Measurements from ENCODE around the gene CDK13. TPM values are rescaled to one million over a fixed set of nuclear protein-coding genes. Genes with fewer than 3 reads are reported as not detected.
"Not testable (repeated sequence)": the region's sequence is repeated elsewhere in the genome, so short reads cannot be mapped to it uniquely, and the experiment has no call there.

The CDK13 gene
- total RNA-seq, 1 donor from 2014 or later = 45.3 TPM

GRCh38 chr7:40141916-40142315 lies 191.9 kb downstream of the CDK13 start:
- not testable (repeated sequence) for H3K36me3 Mint-ChIP-seq (ENCODE audit: low read depth, unreplicated experiment); H4K20me1 ChIP-seq (ENCODE audit: insufficient read depth, low read length); H3K4me1 Mint-ChIP-seq (ENCODE audit: low read depth, unreplicated experiment); H3K4me1 ChIP-seq (ENCODE audit: insufficient read depth, low read length); H3K4me2 ChIP-seq (ENCODE audit: low read length); DNase-seq (ENCODE audit: low read depth); H3K9ac ChIP-seq (ENCODE audit: low read length); H3K9me3 ChIP-seq (ENCODE audit: insufficient read depth, low read depth, low read length); H3K4me3 Mint-ChIP-seq (ENCODE audit: unreplicated experiment); H3K9me3 Mint-ChIP-seq (ENCODE audit: unreplicated experiment); H2AFZ ChIP-seq (ENCODE audit: low read depth, low read length); H3K27me3 ChIP-seq (ENCODE audit: insufficient read depth, low read length); H3K27me3 Mint-ChIP-seq (ENCODE audit: low read depth, unreplicated experiment); FAIRE-seq; H3K27ac ChIP-seq (ENCODE audit: low read depth, low read length); H3K36me3 ChIP-seq (ENCODE audit: insufficient read depth, low read length); H3K79me2 ChIP-seq (ENCODE audit: insufficient read depth, low read length); H3K27ac Mint-ChIP-seq (ENCODE audit: unreplicated experiment); H3K4me3 ChIP-seq (ENCODE audit: insufficient read depth, low read depth, low read length)

- not testable (repeated sequence) for H3K27me3 Mint-ChIP-seq (ENCODE audit: low read depth, unreplicated experiment); H3K27ac ChIP-seq (ENCODE audit: low read depth, low read length); H4K20me1 ChIP-seq (ENCODE audit: insufficient read depth, low read length); H3K27me3 ChIP-seq (ENCODE audit: insufficient read depth, low read length); FAIRE-seq; H3K79me2 ChIP-seq (ENCODE audit: insufficient read depth, low read length); H3K36me3 Mint-ChIP-seq (ENCODE audit: low read depth, unreplicated experiment); H3K4me3 Mint-ChIP-seq (ENCODE audit: unreplicated experiment); H3K4me2 ChIP-seq (ENCODE audit: low read length); H3K36me3 ChIP-seq (ENCODE audit: insufficient read depth, low read length); H3K27ac Mint-ChIP-seq (ENCODE audit: unreplicated experiment); H3K4me1 Mint-ChIP-seq (ENCODE audit: low read depth, unreplicated experiment); H3K9me3 ChIP-seq (ENCODE audit: insufficient read depth, low read depth, low read length); H2AFZ ChIP-seq (ENCODE audit: low read depth, low read length); H3K4me3 ChIP-seq (ENCODE audit: insufficient read depth, low read depth, low read length); H3K9ac ChIP-seq (ENCODE audit: low read length); H3K4me1 ChIP-seq (ENCODE audit: insufficient read depth, low read length); DNase-seq (ENCODE audit: low read depth)
- peaks cover 17% of the 10 kb centered on the region for H3K9me3 Mint-ChIP-seq (ENCODE audit: unreplicated experiment)
Measured at GRCh38 chr7:40145596-40146130, 195.6 kb downstream of the CDK13 start.

GRCh38 chr7:40147371-40148246 lies 197.6 kb downstream of the CDK13 start:
- H3K27ac Mint-ChIP-seq (ENCODE audit: unreplicated experiment) = peak overlapping the region; percentile 34

GRCh38 chr7:40148247-40148580 lies 198.2 kb downstream of the CDK13 start:
- not testable (repeated sequence) for H3K36me3 ChIP-seq (ENCODE audit: insufficient read depth, low read length); FAIRE-seq; H3K4me1 ChIP-seq (ENCODE audit: insufficient read depth, low read length)

More at GRCh38 chr7:40147371-40148246, 197.6 kb downstream of the CDK13 start:
- H3K4me3 Mint-ChIP-seq (ENCODE audit: unreplicated experiment) = no peak overlapping the region
- FAIRE-seq (no peak), DNase-seq (ENCODE audit: low read depth) (peak; percentile 63)
- no peaks in the 10 kb centered on the region for H3K4me1 ChIP-seq (ENCODE audit: insufficient read depth, low read length)
- no peak overlapping the region for H2AFZ ChIP-seq (ENCODE audit: low read depth, low read length)
- H3K79me2 ChIP-seq (ENCODE audit: insufficient read depth, low read length) = no peaks in the 10 kb centered on the region
- H3K27ac ChIP-seq (ENCODE audit: low read depth, low read length) = no peak overlapping the region
- H3K4me1 Mint-ChIP-seq (ENCODE audit: low read depth, unreplicated experiment) = peaks cover 3% of the 10 kb centered on the region
- no peaks in the 10 kb centered on the region for H4K20me1 ChIP-seq (ENCODE audit: insufficient read depth, low read length)
- no peaks in the 10 kb centered on the region for H3K27me3 Mint-ChIP-seq (ENCODE audit: low read depth, unreplicated experiment)
- no peak for TF ChIP-seq EZH2 (IDR thresholded peaks at IDR 0.05; ENCODE audit: insufficient read depth, low read length)
- no peak for TF ChIP-seq CTCF (IDR thresholded peaks at IDR 0.05; ENCODE audit: insufficient read depth, low read depth, low read length)
- no peak overlapping the region for H3K4me3 ChIP-seq (ENCODE audit: insufficient read depth, low read depth, low read length)
- peaks cover 18% of the 10 kb centered on the region for H3K9me3 Mint-ChIP-seq (ENCODE audit: unreplicated experiment)
- H3K4me2 ChIP-seq (ENCODE audit: low read length) = no peak overlapping the region
- H3K27me3 ChIP-seq (ENCODE audit: insufficient read depth, low read length) = no peaks in the 10 kb centered on the region
- no peaks in the 10 kb centered on the region for H3K9me3 ChIP-seq (ENCODE audit: insufficient read depth, low read depth, low read length)
- H3K9ac ChIP-seq (ENCODE audit: low read length) = no peak overlapping the region
- peaks cover 7% of the 10 kb centered on the region for H3K36me3 Mint-ChIP-seq (ENCODE audit: low read depth, unreplicated experiment)
- H3K36me3 ChIP-seq (ENCODE audit: insufficient read depth, low read length) = no peaks in the 10 kb centered on the region

More at GRCh38 chr7:40148247-40148580, 198.2 kb downstream of the CDK13 start:
- not testable (repeated sequence) for DNase-seq (ENCODE audit: low read depth); H3K4me3 ChIP-seq (ENCODE audit: insufficient read depth, low read depth, low read length); H3K9me3 ChIP-seq (ENCODE audit: insufficient read depth, low read depth, low read length); H3K27ac ChIP-seq (ENCODE audit: low read depth, low read length); H3K79me2 ChIP-seq (ENCODE audit: insufficient read depth, low read length); H3K27me3 ChIP-seq (ENCODE audit: insufficient read depth, low read length); H3K27me3 Mint-ChIP-seq (ENCODE audit: low read depth, unreplicated experiment); H3K9ac ChIP-seq (ENCODE audit: low read length); H2AFZ ChIP-seq (ENCODE audit: low read depth, low read length); H3K36me3 Mint-ChIP-seq (ENCODE audit: low read depth, unreplicated experiment); H3K4me1 Mint-ChIP-seq (ENCODE audit: low read depth, unreplicated experiment); H3K27ac Mint-ChIP-seq (ENCODE audit: unreplicated experiment); H3K4me2 ChIP-seq (ENCODE audit: low read length); H3K4me3 Mint-ChIP-seq (ENCODE audit: unreplicated experiment); H4K20me1 ChIP-seq (ENCODE audit: insufficient read depth, low read length)
- H3K9me3 Mint-ChIP-seq (ENCODE audit: unreplicated experiment) = peaks cover 18% of the 10 kb centered on the region

Data from astrocyte (in vitro differentiated cells and primary cell).